Body of pancreas (tissue), 4 donors: ENCODE data around the gene HELB.

Experiments
- POLR2A ChIP-seq, 3 donors: fragments of 450-650 bp; IDR thresholded peaks; one replicate each; pipeline ENCODE4 v1.6.1; 2016; ENCODE audit warnings: antibody characterized with exemption in 3 of 3, mild to moderate bottlenecking in 2 of 3
- TF ChIP-seq, protein P1 (sequence below), 7 experiments: fragments of 450-650 bp in 4 of 7; fragments of 200-600 bp in 3 of 7; sonication (generic) in 3 of 7; IDR thresholded peaks; one replicate each; pipeline ENCODE4 v1.5.1; 2016 to 2019; ENCODE audit warnings: antibody characterized with exemption in 7 of 7

GRCh38 chr12:66351301-66351700, 49.0 kb downstream of the HELB start:
- TF ChIP-seq, protein P1, sequence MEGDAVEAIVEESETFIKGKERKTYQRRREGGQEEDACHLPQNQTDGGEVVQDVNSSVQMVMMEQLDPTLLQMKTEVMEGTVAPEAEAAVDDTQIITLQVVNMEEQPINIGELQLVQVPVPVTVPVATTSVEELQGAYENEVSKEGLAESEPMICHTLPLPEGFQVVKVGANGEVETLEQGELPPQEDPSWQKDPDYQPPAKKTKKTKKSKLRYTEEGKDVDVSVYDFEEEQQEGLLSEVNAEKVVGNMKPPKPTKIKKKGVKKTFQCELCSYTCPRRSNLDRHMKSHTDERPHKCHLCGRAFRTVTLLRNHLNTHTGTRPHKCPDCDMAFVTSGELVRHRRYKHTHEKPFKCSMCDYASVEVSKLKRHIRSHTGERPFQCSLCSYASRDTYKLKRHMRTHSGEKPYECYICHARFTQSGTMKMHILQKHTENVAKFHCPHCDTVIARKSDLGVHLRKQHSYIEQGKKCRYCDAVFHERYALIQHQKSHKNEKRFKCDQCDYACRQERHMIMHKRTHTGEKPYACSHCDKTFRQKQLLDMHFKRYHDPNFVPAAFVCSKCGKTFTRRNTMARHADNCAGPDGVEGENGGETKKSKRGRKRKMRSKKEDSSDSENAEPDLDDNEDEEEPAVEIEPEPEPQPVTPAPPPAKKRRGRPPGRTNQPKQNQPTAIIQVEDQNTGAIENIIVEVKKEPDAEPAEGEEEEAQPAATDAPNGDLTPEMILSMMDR (IDR thresholded peaks at IDR 0.05): no peak
- TF ChIP-seq POLR2A (IDR thresholded peaks at IDR 0.05): no peak
